SIG-M5 (cell line): ENCODE results near the gene CTSH.

Source experiments
- DNase-seq: peaks from one replicate; lab custom pipeline; 2025; lab: John Stamatoyannopoulos, UW

CTSH gene, protein sequence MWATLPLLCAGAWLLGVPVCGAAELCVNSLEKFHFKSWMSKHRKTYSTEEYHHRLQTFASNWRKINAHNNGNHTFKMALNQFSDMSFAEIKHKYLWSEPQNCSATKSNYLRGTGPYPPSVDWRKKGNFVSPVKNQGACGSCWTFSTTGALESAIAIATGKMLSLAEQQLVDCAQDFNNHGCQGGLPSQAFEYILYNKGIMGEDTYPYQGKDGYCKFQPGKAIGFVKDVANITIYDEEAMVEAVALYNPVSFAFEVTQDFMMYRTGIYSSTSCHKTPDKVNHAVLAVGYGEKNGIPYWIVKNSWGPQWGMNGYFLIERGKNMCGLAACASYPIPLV

DNA sequence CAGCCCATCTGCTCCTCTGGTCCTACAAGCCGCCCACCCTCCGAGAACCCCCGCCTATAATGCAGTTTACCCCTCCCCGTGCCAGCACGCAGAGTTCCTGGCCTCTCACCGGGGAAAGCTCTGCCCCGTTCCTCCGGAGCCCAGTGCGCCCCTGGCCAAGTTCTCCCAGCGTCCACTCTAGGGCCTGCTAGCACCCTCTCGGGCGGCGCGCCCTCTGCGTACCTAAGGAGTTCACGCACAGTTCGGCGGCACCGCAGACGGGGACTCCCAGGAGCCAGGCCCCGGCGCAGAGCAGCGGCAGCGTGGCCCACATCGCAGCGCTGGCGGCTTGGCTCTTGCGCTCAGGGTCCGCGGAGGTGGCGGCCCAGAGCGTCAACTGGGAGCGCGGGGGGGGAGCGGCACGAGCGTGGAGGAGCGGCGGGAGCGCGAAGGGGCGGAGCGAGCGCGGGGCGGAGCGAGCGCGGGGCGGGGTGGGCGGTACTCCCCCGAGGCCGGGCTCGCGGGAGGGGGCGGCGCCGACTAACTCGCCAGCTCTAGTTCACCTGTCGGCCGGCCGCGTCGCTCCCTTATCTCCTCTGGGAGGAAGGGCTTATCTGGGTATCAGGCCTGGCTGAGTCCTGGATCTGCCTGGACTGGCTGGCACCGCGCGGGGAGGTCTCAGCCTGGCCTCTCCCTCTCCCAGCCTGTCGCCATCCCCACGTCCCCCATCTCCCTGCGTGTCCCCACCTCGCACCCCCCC, at the start of gene CTSH:
TSS of gene CTSH (minus strand) at position 378 of the 739 bp plus-strand sequence. CDS start at position 313, 65 bp downstream.
- no peak for DNase-seq

DNA sequence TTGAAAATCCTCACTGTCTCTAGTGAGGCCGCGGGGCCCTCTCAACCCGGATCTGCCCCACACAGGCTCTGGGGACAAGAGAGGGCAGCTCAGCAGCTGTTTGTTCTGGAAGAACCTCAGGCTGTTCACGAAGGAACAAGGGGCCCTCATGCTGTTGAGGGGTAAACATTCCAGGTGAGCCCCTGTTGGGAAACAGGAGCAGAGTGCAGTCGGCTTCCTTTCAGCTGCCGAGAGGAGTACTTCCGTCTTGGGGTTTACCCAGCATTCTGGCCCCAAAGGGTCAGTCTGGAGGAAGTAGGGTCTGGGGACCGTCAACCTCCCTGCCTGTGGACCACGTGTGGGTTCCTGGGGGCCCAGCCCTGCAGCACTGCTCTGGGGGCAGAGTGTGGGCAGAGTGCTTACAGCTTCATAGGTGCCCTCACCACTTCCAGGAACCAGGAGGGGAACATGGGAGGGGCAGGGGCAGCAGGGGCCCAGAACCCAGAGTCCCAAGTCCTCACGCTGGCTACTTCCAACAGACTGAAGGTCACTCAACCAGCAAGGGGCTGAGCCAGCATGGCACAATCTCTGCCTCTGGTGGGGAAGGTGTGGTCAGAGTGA, 49.2 kb upstream of the CTSH start:
- no peak for DNase-seq

DNA sequence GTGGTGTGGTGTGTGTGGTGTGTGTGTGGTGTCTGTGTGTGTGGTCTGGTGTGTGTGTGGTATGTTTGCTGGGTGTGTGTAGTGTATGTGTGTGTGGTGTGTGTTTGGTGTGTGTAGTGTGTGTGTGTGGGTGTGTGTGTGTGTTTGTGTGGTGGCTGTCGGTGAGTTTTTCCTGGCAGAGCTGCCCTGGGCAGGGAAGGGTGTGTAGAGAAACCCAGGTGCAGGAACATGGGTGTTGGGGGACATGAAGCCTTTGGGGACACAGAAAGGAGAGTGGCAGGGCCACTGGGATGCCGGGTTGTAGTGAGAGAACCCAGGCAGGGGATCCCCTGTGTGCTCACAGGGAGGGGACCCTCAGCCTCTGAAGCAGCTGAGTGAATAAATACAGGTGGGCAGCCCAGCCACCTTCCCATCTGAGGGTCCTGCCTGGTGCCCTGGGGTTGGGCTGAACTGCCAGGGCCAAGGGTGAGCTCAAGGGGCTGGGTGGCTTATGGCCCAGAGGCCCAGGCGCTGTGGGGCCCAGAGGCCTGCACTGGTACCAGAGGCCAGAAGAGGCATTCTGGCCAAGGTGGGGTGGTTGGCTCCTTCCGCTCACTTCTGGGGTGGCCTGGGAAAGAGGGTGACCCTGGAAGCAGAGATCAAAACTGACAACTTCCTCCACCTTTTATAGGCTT, 48.5 kb upstream of the CTSH start:
- DNase-seq: no peak

DNA sequence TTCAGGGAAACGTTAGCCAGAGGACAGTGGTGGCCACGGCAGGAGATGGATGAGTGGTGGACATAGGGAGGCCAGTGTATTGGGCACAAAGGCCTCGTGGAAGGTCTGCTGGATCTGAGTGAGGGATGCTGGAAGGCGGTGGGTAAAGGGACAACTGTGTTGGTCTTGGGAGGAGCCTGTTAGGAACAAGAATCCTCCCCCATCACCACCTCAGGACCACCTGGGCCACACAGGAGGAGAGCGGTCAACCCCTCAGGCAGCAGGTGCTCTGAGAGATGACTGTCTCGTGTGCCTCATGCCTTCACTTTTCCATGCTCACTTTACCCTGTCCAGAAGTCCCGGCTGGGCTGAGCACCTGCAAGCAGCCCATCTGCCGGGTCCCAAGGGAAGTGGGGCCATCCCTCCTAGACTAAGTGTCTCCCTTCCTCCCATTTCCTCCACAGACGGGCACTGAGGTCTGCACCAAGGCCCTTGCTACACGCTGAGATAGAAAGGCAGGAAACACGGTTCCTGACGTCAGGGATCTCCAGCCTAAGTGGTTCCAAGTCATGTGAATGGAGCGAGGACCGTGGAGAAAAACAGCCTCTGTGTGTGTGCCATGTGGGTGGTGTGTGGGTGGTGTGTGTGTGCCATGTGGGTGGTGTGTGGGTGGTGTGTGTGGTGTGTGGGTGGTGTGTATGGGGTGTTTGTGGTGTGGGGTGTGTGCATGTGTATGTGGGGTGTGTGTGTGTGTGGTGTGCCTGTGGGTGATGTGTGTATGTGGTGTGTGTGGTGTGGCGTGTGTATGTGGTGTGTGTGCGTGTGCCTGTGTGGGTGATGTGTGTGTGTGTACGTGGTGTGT, 47.8 kb upstream of the CTSH start:
- DNase-seq: no peak

DNA sequence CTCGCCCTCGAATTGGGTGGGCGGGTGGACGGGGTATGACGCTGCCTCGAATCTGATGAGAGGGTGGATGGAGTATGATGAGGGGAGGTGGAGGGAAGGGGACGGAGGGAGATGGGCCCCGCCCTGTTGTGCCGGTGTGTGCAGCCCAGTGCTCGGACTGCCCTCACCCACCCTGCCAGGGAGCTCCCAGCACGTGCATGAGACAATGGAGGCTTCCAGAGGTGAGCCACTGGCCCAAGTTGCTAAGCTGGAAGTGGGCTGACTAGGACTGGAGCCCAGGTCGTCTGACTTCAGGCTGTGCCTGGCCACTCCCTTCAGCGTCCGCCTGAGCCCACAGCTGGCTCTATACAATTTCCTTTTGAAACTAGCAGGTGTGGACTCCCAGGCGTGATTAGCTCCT, 47.0 kb upstream of the CTSH start:
- no peak for DNase-seq

DNA sequence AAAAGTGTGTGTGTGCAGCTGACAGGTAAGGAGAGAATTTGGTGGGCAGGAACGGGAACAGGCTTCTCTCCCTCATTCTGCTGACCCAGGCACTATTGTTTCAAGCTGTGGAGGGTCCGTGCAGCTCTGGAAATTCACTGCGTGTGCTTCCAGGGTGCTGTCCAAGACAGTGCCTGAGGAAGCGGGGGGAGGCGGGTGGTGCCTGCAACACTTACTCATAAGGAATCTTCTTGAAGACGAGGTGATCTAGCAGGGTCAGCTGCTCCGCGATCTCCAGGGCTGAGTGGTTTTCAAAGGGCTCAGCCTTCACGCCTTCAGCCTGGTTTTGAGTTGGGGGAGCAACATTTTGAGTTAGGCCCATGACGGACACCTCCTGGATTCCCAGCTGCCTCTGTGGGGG, 46.6 kb upstream of the CTSH start:
- no peak for DNase-seq

DNA sequence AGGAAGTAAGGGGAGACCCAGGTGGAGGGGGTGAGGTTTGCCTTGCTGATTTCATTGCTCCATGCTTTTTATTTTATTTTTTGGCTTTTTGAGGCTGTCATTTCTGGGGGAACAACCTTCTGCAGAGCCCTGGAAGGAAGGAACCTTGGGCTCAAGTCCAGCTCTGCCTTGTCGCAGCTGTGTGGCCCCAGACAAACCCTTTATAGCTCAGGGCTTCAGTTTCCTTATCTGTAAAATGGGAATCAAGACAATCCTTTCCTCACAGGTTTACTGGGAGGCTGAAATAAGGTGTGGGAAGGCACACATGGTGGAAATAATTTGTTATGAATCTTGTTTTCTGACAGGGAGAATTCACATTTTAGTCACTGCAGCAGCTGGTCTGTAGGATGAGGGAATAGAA, 45.4 kb upstream of the CTSH start:
- DNase-seq: no peak

DNA sequence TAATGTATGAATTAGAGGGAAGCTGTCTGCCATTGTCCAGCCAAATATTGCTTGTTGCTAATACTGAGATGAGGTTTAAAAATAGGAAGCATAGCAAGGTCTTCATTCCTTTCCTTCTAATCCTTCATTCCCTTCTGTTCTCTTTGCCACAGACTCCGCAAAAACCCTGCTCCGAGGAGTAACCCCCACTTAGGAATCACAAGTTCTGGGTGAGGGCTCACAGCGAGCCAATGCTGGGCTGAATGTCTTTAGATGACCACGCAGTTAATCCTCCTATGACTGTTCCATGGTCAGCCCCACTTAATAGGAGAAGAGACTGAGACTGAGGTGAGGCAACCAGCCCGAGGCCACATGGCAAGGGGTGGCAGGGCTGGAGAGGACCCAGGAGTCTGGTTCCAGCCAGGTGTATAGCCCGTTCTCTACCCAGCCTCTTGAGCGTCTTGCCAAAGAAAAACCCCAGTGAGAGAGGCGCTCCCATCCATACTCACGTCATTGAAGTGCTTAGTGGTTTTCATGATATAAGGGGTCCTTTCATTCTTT, 44.9 kb upstream of the CTSH start:
- no peak for DNase-seq

DNA sequence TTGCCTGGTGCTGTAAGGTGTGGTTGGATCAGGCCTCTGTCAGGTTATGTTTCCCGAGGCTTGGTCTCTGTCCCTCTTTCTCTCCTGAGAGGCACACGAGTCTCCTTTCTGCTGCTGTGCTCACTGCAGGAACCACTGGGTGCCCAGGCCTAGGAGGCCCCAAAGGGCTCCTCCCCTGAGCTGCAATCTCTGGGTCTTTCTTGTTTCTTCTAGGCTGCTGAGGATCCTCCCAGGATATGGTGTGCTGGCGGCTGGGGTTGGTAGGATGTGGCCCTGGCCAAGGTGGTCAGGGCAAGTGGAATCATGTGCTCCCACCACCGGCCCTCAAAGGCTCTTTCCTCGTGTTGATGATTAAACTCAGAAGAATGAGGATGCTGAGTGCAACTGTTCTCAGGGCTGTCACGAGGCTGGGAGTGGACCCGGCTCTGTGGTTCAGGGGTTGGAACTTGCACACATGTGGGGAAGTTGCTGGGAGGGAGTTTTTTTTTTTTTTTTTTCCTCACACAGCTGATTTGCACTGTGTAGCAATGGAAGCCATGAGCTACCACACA, 43.6 kb upstream of the CTSH start:
- DNase-seq: no peak

DNA sequence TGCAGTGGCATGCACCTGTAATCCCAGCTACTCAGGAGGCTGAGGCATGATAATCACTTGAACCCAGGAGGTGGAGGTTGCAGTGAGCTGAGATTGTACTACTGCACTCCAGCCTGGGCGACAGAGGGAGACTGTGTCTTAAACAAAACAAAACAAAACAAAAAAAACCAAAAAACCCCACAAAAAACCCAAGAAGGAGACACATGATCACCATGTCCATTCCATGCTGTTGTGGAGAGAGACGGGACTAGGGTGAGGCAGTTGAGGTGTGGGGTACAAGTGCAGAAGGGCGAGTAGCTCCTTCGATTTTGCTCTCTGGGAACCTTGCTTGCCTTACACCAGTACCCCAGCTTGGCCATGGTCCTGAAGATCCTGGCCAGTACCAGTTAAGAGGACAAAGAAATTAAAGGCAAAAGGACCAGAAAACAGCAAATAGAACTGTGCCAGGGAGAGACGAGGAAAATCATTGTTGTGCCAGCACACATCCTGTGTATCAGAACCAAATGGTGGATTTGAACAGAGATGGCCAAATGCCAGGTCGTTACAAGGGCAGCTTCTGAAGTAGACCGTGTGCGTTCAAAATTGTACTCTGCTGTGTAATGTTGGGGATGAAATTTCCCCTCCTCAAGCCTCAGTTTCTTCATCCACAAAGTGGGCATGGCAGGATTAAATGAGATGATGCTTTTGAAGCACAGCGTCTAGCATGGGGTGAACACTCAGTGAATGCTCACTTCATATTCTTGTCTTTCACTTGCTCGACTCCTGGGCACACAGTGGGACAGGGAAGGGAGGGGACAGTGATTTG, 42.9 kb upstream of the CTSH start:
- no peak for DNase-seq

DNA sequence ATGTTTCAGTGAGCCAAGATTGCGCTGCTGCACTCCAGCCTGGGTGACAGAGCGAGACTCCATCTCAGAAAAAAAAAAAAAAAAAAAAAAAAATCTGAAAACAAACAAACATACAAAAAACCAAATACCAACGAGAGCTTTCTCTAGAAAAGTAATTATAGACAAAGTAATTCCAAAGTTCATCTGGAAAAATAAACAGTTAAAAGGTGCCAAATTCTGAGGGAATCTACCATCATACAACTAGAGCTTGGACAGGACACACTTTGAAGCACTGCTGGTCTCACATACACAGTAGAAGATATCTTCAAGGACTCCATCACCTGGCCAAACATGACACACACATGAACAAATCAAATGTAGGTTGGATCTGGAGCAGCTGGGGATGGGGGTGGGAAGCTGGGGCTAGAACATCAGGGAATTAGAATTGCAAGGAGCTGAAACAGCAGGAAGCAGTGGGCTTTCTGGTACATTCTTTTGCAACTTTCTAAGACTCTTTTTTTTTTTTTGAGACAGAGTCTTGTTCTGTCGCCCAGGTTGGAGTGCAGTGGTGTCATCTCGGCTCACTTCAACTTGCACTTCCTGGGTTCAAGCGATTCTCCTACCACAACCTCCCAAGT, 41.1 kb upstream of the CTSH start:
- no peak for DNase-seq

DNA sequence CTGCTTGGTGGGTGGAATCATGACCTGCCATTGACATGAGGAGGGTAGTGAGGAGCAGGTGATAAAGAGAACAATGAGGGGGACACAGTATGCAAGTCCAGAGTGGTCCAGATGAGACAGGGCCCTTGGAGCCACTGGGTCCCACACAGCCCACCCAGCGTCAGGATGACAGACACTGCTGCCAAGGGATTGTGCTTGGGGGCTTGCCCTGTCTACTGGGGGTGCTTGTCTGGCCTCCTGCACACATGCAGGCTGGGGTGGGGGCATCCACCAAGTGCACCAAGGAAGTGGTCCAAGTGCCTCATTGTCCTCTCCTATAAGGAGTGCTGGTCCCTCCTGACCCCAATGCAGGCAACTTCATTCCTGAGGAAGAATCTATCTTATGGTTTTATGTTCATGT, 39.2 kb upstream of the CTSH start:
- DNase-seq: no peak

DNA sequence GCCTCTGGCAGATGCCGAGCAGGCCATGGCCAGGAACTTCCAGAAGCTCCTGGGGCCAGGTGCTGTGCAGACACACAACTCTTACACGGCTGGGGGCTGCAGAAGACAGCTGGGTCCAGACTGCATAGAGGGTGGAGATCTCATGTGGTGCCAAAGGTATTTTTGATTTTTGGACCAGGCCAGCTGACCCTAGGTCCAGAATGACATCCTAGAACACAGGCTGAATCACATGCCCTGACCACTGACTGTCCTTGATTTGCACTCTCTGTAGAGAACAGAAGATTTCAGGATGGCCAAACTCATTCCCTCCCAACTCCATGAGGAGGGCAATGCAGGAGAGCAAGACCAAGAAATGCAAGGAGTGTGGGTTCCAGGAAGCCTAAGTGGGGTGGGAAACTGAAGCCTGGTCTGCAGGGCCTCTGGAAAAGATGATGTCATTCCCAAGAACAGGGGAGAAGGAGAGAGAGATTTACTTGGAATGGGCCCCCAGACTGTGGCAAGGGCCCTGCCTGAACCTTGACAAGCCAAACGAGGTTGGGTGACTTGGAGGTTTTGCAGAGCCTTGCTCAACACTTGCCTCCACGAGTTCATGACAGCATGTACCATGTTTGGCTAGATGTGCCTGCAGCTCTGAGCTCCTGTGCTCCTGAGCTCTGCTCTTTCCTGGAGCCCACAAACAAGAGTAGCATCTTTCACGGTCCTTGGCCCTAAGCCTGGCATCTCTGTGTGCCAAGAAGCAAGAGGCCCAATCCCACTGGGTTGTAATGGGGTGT, 38.5 kb upstream of the CTSH start:
- DNase-seq: no peak

DNA sequence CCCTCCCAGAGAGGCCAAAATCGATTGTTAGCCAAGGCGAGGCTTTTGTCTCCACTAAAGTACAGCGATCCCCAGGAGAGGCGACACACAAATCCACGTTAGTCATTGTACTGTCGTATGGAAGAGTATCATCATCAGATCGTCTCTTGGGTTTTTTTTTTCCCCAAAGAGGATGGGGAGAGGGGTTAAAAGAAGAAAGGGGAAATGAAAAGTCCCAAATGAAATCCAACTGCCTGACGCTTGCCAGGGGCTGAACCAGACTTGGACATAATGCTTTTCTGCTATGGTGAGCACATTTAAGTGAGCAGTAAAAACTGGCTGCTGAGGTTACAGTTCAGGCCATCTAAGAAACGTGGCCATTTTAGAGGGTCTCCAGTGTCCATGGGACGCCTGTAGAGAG, 37.9 kb upstream of the CTSH start:
- DNase-seq: no peak

DNA sequence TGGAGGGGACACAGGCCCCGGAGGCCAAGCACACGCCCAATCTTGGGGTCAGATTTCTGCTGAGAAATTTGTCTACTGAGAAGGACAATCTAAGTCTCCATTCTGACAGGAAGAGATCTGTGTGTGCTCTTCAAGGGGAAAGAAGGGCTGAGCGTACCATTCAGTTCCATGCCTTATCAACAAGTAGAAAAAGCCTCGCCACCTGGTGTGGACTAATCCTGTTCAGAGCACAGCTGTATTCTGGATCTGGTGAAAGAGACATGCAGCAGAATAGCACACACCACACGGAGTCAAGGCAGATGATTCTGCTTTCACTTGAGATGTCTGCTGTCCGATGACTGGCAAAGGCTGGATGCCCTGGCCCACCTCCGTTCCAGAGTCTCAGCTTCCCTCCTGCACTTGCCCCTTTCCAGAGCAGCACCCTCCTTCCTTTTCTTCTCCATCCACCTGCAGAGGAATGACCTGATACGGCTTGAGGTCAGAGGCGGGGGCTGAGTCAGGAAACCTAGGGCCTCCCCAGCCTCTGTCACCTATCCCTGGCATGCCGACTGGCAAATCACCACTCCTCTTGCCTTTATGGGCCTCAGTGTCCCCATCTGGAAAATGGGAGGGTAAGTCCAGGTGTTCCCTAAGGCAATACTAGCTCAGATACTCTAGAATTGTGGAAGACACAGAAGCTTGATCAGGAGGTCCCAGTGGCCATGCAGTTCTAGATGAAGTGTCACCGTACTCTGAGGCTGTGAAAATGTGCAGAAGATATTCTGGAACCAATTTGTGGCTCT, 36.9 kb upstream of the CTSH start:
- no peak for DNase-seq

DNA sequence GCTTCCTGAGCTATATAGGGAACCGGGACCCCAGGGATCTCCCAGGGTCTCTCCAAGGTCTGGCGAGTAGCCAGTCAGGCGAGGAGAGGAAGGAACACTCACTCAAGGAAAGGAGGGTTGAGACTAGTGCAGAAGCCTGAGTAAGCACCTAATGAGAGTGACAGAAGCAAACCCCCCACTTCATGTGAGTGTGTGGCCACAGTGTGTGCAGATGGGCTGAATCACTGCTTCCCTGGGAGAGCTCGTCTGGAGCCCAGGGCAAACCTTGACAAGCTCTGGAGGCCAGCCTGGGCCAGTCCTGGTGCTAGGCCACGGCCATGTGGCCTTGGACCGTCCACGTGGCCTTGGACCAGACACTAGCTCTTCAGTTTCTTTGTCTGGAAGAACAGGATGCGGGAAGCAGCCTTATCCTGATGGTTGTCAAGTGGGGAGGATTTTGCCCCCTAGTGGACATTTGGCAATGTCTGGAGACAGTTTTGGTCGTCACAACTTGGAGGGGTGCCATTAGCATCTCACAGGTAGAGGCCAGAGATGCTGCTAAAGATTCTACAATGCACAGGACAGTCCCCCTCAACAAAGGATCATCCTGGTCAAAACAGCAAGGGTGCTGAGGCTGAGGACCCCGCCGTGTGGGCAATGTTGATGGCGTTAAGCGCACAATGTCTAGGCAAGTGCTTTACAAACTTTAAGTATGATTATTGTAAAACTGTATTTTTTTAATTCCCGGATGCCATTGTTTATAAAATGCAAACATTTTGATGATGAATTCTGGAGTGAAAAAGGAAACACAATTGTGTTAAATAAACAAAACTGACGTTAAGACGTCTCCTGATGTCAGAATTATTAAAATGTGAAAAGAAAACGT, 34.8 kb upstream of the CTSH start:
- no peak for DNase-seq

DNA sequence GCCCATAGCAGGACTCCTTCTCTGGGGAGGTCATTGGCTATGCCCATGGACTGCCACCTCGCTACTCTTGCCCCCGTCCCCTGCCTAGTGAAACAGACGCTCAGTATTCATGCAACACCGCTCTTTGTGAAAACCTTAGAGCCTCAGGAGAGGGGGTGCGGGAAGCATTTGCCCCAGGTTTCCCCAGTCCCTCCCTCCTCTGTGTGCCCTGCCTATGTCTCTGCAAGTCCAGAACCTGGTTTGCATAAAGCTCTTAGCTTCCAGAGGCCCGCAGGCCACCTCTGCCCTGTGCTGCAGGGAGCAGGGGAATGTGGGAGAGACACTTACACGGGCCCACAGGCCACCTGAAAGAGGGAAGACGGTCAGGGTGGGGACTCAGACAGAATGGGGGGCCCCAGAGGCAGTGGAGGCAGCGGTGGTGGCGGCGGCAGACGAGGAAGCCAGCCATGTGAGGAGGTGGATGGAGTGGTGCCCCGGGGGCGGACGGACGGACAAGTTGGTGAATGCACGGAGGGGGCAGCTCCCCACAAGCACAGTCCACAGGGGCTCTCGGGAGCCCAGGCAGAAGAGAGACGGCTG, 33.8 kb upstream of the CTSH start:
- no peak for DNase-seq
